Chondrocyte (in vitro differentiated cells): ENCODE results near the gene TRABD2B. TPM values are rescaled to one million over a fixed set of nuclear protein-coding genes. Genes with fewer than 3 reads are reported as not detected.
"Not testable (repeated sequence)": the region's sequence is repeated elsewhere in the genome, so short reads cannot be mapped to it uniquely, and the experiment has no call there.

Source experiments
- DNase-seq: peaks from one replicate; pipeline ENCODE4 v3.0.0; 2021; ENCODE audit warnings: mixed read lengths, low spot score
- H3K27ac Mint-ChIP-seq: one replicate; pipeline ENCODE4 v1.8.0; 2021; ENCODE audit warnings: mild to moderate bottlenecking, moderate library complexity, mixed read lengths; ENCODE audit not compliant: unreplicated experiment
- H3K27me3 Mint-ChIP-seq: 2 replicates; pipeline ENCODE4 v1.8.0; 2021; ENCODE audit warnings: low read depth, mixed read lengths
- H3K36me3 Mint-ChIP-seq: 2 replicates; pipeline ENCODE4 v1.8.0; 2021; ENCODE audit warnings: low read depth, mixed read lengths
- H3K4me1 Mint-ChIP-seq: 2 replicates; pipeline ENCODE4 v1.8.0; 2021; ENCODE audit warnings: low read depth, mild to moderate bottlenecking, mixed read lengths
- H3K4me3 Mint-ChIP-seq: one replicate; pipeline ENCODE4 v1.8.0; 2021; ENCODE audit warnings: mild to moderate bottlenecking, moderate library complexity, mixed read lengths; ENCODE audit not compliant: unreplicated experiment
- H3K9me3 Mint-ChIP-seq: 2 replicates; pipeline ENCODE4 v1.8.0; 2021; ENCODE audit warnings: low read depth, mixed read lengths
- total RNA-seq: library from RNA; stranded (reverse); gene quantifications from 3 replicates; pipeline ENCODE4 v1.2.1, GENCODE V29; 2021
- TF ChIP-seq, protein P1 (sequence below): fragments of 200-600 bp; sonication (generic); IDR thresholded peaks from 2 replicates; pipeline ENCODE4 v1.5.0; 2021; ENCODE audit warnings: antibody characterized with exemption, mild to moderate bottlenecking, moderate library complexity

The TRABD2B gene
- total RNA-seq, 1 donor from 2014 or later: 0.90 TPM

DNA sequence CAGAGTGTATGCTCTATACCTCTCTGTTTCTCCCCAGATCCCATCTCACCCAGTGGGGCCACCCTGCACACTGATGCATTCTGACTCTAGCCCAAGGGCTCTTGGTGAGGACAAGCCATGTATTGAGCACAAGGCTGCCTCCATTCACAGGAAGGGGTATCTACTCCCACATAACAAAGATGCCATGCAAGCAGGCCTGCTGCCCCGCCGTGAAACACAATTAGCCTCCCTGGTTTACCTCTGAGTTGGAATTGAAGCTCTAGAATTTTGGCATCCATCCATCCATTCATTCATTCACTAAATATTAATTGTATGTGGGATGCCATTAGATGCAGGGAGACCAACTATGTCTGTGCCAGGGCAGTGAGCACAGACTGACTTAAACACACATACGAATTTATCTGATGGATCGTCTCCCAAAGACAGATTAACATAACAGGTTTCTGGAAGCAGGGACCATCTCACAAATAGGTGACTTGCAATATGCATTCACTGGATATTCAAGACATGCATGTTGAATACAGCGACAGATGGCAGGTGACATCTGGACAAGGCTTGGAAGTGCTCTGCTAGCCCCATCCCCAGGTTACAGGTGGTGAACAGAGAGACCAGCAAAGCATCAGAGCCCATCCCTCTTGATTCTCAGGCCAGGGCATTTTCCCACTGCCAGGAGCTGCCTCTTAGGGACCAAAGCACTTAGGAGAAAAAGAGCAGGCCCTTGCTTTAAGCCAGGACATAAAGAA is 34.3 kb downstream of the TRABD2B start:
- H3K27me3 Mint-ChIP-seq: peaks cover 11% of the 10 kb centered on the region
- H3K36me3 Mint-ChIP-seq: no peaks in the 10 kb centered on the region
- no peak overlapping the region for H3K4me3 Mint-ChIP-seq
- TF ChIP-seq, protein P1, sequence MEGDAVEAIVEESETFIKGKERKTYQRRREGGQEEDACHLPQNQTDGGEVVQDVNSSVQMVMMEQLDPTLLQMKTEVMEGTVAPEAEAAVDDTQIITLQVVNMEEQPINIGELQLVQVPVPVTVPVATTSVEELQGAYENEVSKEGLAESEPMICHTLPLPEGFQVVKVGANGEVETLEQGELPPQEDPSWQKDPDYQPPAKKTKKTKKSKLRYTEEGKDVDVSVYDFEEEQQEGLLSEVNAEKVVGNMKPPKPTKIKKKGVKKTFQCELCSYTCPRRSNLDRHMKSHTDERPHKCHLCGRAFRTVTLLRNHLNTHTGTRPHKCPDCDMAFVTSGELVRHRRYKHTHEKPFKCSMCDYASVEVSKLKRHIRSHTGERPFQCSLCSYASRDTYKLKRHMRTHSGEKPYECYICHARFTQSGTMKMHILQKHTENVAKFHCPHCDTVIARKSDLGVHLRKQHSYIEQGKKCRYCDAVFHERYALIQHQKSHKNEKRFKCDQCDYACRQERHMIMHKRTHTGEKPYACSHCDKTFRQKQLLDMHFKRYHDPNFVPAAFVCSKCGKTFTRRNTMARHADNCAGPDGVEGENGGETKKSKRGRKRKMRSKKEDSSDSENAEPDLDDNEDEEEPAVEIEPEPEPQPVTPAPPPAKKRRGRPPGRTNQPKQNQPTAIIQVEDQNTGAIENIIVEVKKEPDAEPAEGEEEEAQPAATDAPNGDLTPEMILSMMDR: no peak
- H3K4me1 Mint-ChIP-seq: peaks cover 12% of the 10 kb centered on the region
- DNase-seq: no peak
- H3K27ac Mint-ChIP-seq: no peak overlapping the region
- H3K9me3 Mint-ChIP-seq: peaks cover 4% of the 10 kb centered on the region

DNA sequence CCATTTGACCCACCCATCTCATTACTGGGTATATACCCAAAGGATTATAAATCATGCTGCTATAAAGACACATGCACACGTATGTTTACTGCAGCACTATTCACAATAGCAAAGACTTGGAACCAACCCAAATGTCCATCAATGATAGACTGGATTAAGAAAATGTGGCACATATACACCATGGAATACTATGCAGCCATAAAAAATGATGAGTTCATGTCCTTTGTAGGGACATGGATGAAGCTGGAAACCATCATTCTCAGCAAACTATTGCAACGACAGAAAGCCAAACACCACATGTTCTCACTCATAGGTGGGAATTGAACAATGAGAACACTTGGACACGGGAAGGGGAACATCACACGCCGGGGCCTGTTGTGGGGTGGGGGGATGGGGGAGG is 35.4 kb downstream of the TRABD2B start:
- Mint-ChIP-seq H3K4me1 (peaks cover 12% of the 10 kb centered on the region), H3K9me3 (peaks cover 11% of the 10 kb centered on the region), H3K27me3 (peaks cover 17% of the 10 kb centered on the region)
- not testable (repeated sequence) for H3K36me3 Mint-ChIP-seq, DNase-seq, H3K4me3 Mint-ChIP-seq, H3K27ac Mint-ChIP-seq

DNA sequence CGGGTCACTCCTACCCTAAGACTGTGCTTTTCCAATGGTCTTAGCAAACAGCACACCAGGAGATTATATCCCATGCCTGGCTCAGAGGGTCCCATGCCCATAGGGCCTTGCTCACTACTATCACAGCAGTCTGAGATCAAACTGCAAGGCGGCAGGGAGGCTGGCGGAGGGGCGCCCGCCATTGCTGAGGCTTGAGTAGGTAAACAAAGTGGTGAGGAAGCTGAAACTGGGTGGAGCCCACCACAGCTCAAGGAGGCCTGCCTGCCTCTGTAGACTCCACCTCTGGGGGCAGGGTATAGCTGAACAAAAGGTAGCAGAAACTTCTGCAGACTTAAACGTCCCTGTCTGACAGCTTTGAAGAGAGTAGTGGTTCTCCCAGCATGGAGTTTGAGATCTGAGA is 40.7 kb downstream of the TRABD2B start:
- peaks cover 21% of the 10 kb centered on the region for H3K27me3 Mint-ChIP-seq
- not testable (repeated sequence) for H3K36me3 Mint-ChIP-seq, DNase-seq, H3K4me1 Mint-ChIP-seq, H3K4me3 Mint-ChIP-seq, H3K27ac Mint-ChIP-seq
- H3K9me3 Mint-ChIP-seq: peaks cover 11% of the 10 kb centered on the region

DNA sequence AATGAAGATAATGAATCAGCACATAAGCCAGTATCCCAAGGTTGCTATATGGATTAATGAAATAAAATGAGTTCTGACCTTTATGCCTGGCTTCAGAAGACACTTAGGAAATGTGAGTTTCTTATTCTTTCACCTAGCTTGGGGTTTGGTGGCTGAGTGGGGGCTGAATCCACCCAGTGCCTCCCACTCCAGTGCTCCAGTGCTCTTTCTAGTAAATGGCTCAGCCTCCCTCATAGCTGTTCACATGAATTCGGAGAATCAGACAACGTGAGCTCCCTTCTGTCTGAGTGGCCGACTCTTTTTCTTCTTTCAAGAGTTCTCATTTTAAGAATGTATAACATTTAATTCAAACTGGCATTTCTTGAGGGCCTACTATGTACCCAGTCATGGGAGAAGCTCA is 43.5 kb downstream of the TRABD2B start:
- no peak for DNase-seq
- Mint-ChIP-seq H3K27ac (no peak overlapping the region), H3K27me3 (peaks cover 17% of the 10 kb centered on the region), H3K36me3 (peaks cover 4% of the 10 kb centered on the region), H3K4me3 (no peak overlapping the region), H3K9me3 (peaks cover 6% of the 10 kb centered on the region), H3K4me1 (no peaks in the 10 kb centered on the region)
- TF ChIP-seq, protein P1: no peak

DNA sequence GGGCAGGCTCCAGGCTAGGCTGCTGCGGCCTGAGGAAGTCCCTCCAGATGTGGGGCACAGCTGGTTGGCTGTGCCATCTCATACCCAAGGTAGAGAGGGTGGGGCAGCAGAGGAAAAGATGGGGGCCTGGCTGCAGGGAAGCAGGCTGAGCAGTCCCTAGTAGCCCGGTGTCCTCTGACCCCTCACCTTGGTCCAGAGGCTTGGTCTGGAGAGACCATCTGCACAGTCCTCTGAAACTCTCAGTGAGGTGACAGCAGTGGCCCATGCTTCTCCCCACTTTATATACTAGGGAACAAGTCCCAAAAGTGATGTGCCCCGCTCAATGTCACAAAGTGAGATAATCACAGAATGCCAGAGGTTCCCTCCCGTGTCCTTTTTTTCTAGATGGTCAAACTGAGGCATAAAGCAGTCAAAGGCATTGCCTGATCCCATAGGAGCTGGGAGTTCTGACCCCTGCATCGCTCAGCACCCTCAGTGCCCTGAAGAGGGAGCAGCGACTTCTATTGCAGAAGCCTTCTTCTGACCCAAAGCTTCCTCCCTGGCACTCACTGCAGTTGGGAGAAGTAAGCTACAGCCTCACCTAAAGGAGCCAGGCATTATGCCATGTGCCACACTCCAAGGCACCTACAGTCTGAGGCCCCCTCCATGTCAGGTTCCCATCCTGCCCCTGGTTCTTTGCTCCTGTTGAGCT is 45.5 kb downstream of the TRABD2B start:
- Mint-ChIP-seq H3K4me3 (no peak overlapping the region), H3K4me1 (no peaks in the 10 kb centered on the region), H3K27ac (no peak overlapping the region), H3K9me3 (no peaks in the 10 kb centered on the region), H3K27me3 (peaks cover 12% of the 10 kb centered on the region), H3K36me3 (no peaks in the 10 kb centered on the region)
- TF ChIP-seq, protein P1: no peak
- DNase-seq: no peak

DNA sequence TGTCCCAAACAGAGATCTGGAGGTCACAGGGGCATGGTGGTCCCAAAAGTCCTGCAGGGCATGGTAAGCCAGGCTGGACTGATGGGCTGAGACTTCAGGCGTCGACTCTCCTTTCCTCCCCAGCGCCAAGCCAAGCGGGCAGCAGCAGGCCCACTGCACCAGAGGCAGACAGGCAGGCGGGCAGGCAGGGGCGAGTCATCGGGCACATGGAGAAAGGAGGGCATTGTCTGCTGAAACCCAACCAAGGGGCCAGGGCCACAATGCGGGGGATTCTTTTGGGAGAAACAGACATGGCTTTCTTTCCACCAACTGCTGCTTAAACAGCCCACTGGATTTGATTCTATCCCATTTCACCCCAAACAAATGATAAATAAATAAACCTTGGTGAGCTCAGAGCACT is 46.2 kb downstream of the TRABD2B start:
- Mint-ChIP-seq H3K27me3 (peaks cover 12% of the 10 kb centered on the region), H3K36me3 (no peaks in the 10 kb centered on the region), H3K9me3 (no peaks in the 10 kb centered on the region), H3K4me3 (no peak overlapping the region), H3K27ac (no peak overlapping the region), H3K4me1 (no peaks in the 10 kb centered on the region)
- DNase-seq: no peak
- TF ChIP-seq, protein P1: no peak
